Measurements from ENCODE around the gene ALG12.

ALG12 gene

GRCh38 chr22:49960159-49961004 is 42.1 kb upstream of the ALG12 start, which contains the start of gene PIM3:
TSS of gene PIM3 (plus strand) at chr22:49960772. CDS start at chr22:49960948, 176 bp downstream.
- peak within 1 kb of the TSS; percentile 92 for H3K4me3 ChIP-seq (ENCODE audit: low read depth, low read length)
- peak; percentile 98 for DNase-seq (ENCODE audit: low read depth)
- no peak for TF ChIP-seq CTCF (IDR thresholded peaks at IDR 0.05; ENCODE audit: insufficient read depth, low read depth, low read length, missing control alignments)

GRCh38 chr22:49959782-49960158 is 41.5 kb upstream of the ALG12 start:
- peak; percentile 42 for DNase-seq (ENCODE audit: low read depth)
- no peak for TF ChIP-seq CTCF (IDR thresholded peaks at IDR 0.05; ENCODE audit: insufficient read depth, low read depth, low read length, missing control alignments)

GRCh38 chr22:49958931-49959781 is 40.9 kb upstream of the ALG12 start:
- DNase-seq (ENCODE audit: low read depth) = no peak
- TF ChIP-seq CTCF (IDR thresholded peaks at IDR 0.05; ENCODE audit: insufficient read depth, low read depth, low read length, missing control alignments) = no peak
- H3K4me3 ChIP-seq (ENCODE audit: low read depth, low read length) = peak overlapping the region; percentile 75

More at GRCh38 chr22:49959782-49960158, 41.5 kb upstream of the ALG12 start:
- peak overlapping the region; percentile 75 for H3K4me3 ChIP-seq (ENCODE audit: low read depth, low read length)

- no peak for TF ChIP-seq CTCF (IDR thresholded peaks at IDR 0.05; ENCODE audit: insufficient read depth, low read depth, low read length, missing control alignments)
- no peak overlapping the region for H3K4me3 ChIP-seq (ENCODE audit: low read depth, low read length)
- no peak for DNase-seq (ENCODE audit: low read depth)
Observed at GRCh38 chr22:49958366-49958921, 40.2 kb upstream of the ALG12 start.

GRCh38 chr22:49957826-49958365 is 39.7 kb upstream of the ALG12 start:
- no peak for DNase-seq (ENCODE audit: low read depth)
- no peak for TF ChIP-seq CTCF (IDR thresholded peaks at IDR 0.05; ENCODE audit: insufficient read depth, low read depth, low read length, missing control alignments)
- no peak overlapping the region for H3K4me3 ChIP-seq (ENCODE audit: low read depth, low read length)

GRCh38 chr22:49956914-49957825 is 38.9 kb upstream of the ALG12 start:
- DNase-seq (ENCODE audit: low read depth) = no peak
- H3K4me3 ChIP-seq (ENCODE audit: low read depth, low read length) = no peak overlapping the region
- no peak for TF ChIP-seq CTCF (IDR thresholded peaks at IDR 0.05; ENCODE audit: insufficient read depth, low read depth, low read length, missing control alignments)
